Adipose tissue (tissue), 3 donors: ENCODE data around the gene PRDM5. TPM values are rescaled to one million over a fixed set of nuclear protein-coding genes. Genes with fewer than 3 reads are reported as not detected.

Source experiments
- H3K27ac ChIP-seq: one replicate; pipeline ENCODE4 v1.5.1; 2013; ENCODE audit warnings: low read depth, low read length
- WGBS, 3 donors: extraction: QIAGEN DNeasy Blood & Tissue Kit; methylation state at CpG; one replicate each; pipeline ENCODE4 v1.1.7; 2013; 5-methylcytosine and 5-hydroxymethylcytosine counted together
- polyA plus RNA-seq, 3 donors: library from polyadenylated mRNA; stranded (reverse); fragments of 200-250 nt; gene quantifications; one replicate each; pipeline ENCODE4 v1.2.3, GENCODE V29; 2013
- donor health status: healthy with polysubstance abuse.
- donor health status: Bipolar disorder and iron deficiency.
- donor health status: healthy.

Gene PRDM5
- polyA plus RNA-seq, 3 donors: 2.0 to 5.1 (median 3.0) TPM

DNA sequence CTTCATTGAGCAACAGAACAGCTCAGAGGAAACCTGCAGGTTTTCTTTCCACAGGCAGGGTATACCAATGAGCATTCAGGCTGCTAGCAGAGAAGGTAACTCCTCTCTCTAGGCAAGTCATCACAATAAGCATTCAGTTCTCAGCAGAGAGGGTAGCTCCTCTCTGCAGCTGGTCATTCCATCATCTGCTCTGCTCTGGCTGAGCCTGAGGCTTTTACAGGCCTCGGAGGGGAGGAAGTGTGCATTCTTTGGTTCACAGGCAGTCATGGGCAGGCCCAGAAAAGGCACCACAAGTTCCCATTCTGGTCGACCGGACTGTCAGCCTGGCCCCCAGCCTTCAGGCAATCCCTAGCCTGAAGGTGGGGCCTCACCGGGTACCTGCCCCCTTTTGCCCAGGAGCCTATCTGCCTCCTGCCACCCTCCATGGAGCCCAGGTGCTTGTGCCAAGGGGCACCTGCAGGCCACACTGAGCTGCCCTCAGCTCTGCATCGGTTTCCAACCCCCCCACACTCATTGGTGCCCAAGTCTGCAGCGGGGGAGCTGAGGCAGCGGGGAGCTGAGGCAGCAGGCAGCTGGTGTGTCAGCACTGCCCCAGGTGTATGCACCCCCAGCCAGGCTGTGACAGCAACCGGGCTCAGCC is 83.1 kb downstream of the PRDM5 start:
- H3K27ac ChIP-seq: no peak overlapping the region
- WGBS, 3 donors: 90 to 95% (median 92%) methylated on average over 8 of the region's 8 CpGs

DNA sequence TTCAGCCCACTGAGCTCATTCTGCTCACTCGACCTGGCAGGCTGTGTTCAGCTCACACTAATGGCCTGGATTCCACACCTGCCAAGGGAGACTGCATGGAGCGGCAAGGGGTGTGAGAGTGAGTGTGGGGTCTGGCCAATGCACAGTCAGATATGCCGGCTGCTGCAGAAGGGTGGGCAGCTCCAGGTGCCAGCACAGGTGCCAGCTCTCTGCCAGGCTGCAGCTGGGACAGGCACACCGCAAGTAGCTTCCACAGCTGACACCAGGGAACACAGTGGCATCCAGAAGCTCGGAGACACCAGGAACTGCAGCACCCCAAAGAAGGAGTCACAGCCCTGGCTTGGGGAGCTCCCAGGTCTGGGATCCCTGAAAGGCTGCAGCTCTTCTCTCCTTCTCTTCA is 83.7 kb downstream of the PRDM5 start:
- H3K27ac ChIP-seq: no peak overlapping the region
- WGBS, 3 donors: 87 to 94% (median 93%) methylated on average over 5 of the region's 5 CpGs

DNA sequence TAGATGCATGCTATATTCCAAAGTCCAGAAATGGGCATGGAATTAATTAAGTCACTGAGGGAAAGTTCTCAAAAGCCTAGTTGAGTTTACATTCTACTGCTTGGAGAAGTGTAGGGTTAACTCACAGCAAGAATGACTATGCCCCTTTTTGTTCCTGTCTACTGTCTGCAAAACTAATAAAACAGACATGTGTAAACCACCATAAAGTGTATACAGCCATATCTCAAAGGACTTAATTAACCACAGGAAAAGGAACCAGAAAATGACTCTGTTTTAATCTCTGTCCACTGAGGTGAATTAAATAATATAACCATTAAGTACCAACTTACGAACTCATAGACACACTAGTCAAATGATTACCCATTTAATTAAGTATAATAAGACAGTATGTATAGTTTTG is 84.9 kb downstream of the PRDM5 start:
- H3K27ac ChIP-seq: no peak overlapping the region
- 84 to 92% (median 91%) methylated on average over 1 of the region's 1 CpG for WGBS, 3 donors

DNA sequence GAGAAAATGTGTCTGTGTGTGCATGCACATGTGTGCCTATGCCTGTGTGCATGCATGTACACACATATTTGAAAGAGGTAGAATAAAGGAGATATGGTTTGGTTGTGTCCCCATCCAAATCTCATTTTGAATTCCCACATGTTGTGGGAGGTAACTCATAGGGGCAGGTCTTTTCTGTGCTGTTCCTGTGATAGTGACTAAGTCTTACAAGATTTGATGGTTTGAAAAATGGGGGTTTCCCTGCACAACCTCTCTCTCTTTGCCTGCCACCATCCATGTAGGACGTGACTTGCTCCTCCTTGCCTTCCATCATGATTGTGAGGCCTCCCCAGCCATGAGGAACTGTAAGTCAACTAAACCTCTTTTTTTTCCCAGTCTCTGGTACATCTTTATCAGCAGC is 87.2 kb downstream of the PRDM5 start:
- 87 to 94% (median 92%) methylated on average over 1 of the region's 1 CpG for WGBS, 3 donors
- no peak overlapping the region for H3K27ac ChIP-seq

DNA sequence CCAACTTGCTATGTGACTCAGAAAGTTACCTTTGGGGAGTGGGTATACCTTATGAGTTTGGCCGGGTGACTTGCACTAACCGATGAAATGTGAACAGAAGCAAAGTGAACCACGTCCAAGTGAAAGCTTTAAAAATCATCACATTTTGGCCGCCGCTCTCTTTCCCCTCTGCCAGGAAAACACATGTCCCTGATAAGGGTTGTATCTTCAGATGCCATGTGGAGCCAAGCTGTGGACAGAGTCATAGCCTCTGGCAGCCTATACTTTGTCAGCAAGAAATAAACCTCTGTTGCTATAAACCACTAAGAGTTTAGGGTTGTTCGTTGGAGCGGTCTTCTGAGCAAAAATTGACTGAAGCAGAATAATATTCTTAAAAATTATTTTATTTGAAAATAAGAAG is 92.3 kb downstream of the PRDM5 start:
- H3K27ac ChIP-seq: no peak overlapping the region
- WGBS, 3 donors: 61 to 83% (median 63%) methylated on average over 7 of the region's 7 CpGs

DNA sequence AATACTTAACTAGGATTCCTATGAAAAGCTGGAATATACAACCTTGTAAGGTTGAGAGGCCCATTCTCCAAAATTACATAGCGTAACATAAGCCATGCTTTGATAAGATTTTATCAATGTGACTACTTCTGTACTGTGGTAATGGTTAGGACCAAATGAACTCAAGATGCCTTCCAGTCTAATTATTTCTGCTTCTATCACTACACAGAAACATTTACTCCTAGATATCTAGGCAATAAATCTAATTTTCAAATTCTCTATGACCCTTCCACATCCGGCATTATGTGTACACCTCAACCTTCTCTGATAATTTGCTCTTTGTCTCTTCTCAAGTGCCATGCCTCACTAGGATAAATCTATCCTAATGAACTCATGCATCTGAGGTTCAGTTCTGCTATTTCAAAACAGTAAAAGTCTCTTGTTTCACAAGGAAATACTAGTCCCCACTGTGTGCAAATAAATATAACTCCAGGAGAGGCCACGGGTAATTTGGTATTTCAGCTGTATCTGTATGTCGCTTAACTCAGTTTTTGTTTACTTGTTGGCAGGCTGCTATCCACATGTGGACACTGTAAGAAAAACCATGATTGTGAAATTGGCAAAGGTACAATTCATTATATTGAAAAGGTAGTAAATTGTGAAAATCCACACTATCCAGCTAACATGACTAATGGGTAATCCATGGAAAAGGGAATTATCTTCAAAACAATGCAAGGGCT is 93.3 kb downstream of the PRDM5 start:
- 32 to 77% (median 70%) methylated on average over 4 of the region's 4 CpGs for WGBS, 3 donors
- no peak overlapping the region for H3K27ac ChIP-seq

DNA sequence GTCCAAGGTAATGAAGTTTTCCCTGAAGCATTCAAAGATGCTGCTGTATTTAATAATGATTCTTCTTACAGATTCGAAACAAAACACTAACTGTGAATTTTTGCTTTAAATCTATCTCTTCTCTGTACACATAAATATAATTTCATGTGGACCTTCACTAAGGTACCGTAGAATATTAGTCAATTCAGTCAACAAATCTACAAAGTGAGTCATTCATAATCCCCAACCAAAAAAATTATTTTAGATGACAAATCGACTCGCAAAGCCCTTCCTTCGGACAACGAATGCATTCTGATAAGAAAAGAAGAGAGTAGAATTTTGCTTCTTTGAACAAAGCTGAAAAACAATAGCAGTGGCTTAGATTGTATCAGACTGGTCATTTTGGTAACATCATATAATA is 95.7 kb downstream of the PRDM5 start:
- no peak overlapping the region for H3K27ac ChIP-seq
- 94 to 95% (median 94%) methylated on average over 6 of the region's 6 CpGs for WGBS, 3 donors

DNA sequence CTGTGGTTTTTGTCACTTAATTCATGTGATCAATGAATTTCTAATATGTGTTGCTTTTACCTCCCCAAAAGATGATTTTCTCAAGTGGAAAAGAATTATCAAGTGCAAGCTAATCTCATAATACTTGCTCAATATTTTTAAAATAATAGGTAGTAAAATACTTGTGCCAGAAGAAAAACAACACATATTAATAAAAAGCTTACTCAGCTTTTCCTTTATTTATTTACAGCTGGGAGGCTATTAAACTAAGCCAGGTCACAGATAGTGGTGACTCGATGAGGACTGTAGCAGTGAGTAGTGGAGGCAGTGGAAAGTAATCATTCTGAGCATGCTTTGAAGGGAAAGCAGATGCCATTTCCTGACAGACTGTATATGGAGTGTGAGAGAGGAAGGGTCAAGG is 96.1 kb downstream of the PRDM5 start:
- H3K27ac ChIP-seq: no peak overlapping the region
- 32 to 46% (median 36%) methylated on average over 1 of the region's 1 CpG for WGBS, 3 donors

DNA sequence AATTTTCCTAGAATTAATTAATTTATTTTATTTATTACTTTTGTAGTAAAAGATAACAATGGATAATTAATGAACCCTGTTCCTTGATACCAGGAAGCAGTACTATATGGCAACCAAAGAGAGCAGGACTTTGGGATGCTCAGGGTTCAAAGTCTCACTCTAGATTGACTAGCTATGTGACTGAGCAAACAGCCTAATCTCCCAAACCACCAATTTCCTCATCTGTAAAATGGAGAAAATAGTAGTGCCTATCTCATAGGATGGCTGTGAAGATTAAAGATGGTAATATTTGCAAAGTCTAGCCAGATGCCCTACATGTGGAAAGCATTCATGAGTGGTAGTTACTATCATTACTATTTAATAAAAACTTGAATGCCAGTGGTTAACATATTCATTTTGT is 97.6 kb downstream of the PRDM5 start:
- H3K27ac ChIP-seq: no peak overlapping the region

DNA sequence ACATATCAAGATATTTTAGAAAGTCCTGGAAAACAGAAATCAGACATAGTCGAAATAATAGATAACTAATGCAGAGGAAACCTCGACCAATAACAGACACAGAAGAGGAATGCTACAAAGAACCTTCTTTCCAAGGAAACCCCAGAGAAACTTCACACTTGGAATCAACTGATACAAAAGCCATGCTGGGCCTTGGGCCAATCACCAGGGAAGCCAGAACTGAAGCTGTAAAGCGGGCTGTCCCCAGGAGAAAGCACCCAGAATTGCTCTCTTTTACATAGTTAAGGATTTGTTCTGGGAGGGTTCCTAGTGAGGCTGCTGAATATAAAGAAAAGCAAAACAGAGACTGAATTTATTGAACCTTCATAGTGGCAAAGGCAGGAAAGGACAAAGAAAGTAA is 100.5 kb downstream of the PRDM5 start:
- 49 to 89% (median 76%) methylated on average over 3 of the region's 3 CpGs for WGBS, 3 donors

DNA sequence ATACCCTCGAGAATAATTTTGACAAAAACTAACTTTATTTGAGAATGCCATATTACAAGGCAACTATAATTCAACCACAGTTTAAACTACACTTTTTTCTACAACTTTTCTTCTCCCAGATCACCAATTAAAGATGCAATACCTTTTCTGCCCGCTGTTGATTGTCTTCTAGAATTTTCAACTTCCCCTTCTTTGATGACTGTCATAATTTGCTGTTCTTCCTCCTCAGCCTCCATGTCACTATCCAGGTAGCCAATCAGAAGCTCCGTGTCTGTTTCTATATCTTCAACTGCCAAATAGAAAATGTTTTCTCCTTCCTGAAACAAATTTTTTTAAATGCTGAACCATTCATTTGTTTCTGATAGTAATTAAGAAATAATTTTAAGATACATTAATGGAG is 101.5 kb downstream of the PRDM5 start:
- WGBS, 3 donors: 84 to 94% (median 90%) methylated on average over 3 of the region's 3 CpGs
- H3K27ac ChIP-seq: no peak overlapping the region

More for the DNA sequence above, 100.5 kb downstream of the PRDM5 start:
- no peak overlapping the region for H3K27ac ChIP-seq

DNA sequence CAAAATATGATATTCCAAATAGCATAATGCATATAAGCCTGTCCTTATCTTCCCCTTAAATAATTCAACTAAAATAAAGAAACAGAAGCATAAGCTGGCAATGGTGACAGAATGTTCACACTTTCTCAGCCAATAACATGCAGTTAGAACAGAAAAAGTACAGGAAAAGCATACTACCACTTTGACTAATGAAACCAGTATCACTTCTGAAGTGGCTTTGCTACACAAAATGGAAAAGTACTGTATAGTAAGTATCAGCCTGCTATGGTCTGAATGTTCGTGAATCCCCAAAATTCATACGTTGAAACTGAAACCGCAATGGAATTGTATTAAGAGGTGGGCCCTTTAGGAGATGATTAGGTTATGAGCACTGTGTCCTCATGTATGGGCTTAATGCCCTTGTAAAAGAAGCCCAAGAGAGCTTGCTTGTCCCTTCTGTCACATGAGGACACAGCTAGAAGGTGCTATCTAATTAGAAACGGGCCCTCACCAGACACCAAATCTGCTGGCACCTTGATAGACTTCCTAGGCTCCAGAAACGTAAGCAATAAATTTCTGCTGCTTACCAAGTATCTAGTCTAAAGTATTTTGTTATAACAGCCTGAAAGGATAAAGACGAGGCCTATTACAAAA is 102.6 kb downstream of the PRDM5 start:
- 91 to 94% (median 91%) methylated on average over 6 of the region's 6 CpGs for WGBS, 3 donors

DNA sequence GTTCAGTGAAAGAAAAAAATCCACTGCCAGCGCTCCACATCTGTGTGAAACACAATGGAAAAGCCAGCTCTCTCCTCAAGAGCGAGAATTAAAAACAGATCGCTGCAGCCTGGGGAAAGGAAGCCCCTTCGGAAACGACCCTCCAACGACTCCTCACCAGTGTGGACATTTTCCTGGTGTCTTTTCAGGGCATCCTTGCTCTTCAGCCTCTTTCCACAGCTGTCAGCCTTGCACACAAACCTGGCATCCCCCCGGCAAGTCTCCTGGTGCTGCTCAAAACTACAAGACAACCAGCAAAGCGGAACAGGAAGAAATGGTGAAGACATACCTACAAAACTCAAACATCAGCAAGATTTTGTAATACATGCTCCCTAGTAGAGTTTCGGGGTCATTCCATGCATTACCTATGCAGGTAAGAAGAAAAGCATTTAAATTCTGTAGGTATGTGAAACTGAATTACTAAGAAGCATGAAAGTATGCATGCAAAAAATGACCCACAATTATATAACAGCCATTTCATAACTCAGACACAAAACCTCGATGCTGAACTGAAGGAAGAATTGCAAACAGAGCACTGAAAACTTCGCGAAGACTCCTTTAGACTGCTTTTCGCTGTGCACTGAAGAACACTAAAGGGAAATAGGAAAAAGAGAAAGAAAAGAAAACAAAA is 106.1 kb downstream of the PRDM5 start:
- no peak overlapping the region for H3K27ac ChIP-seq
- WGBS, 3 donors: 75 to 89% (median 80%) methylated on average over 13 of the region's 13 CpGs

More for the DNA sequence above, 102.6 kb downstream of the PRDM5 start:
- H3K27ac ChIP-seq: no peak overlapping the region

DNA sequence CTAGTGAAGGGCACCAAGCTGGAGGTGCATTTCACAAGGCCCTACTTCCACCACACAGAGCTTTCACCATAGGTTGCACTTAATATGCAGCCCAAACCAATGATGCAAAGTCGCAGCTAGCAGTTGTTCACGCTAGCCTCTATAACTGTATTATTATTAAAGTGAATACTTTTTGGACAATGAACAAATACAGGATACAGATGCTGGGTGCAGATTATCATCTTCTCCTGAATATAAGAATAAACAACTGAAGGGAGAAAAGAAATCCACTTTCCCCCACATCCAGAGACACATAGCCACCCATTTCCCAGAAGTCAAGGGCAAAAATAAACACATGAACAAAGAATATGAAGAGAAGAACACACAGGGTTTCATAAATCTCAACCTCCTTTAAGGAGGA is 107.2 kb downstream of the PRDM5 start:
- no peak overlapping the region for H3K27ac ChIP-seq
- WGBS, 3 donors: 64 to 95% (median 74%) methylated on average over 2 of the region's 2 CpGs

DNA sequence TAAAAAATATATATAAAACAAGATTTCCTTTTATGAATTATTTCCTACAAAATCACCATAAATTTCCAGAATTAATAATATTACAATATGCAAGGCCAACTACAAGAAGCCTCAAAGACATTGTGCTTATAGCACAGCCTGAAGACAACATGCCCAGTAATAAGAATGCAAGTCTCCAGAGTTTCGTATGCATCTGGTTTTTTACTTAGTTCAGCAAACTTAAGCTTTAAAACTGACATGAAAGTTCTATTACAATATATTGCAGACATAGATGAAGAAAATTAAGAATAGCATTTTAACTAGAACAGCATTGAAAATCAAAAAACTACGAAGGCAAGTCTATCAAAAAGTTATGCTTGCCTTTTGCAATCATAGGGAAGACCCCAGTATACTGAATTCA is 107.6 kb downstream of the PRDM5 start:
- WGBS, 3 donors: 85 to 96% (median 89%) methylated on average over 2 of the region's 2 CpGs
- H3K27ac ChIP-seq: no peak overlapping the region

DNA sequence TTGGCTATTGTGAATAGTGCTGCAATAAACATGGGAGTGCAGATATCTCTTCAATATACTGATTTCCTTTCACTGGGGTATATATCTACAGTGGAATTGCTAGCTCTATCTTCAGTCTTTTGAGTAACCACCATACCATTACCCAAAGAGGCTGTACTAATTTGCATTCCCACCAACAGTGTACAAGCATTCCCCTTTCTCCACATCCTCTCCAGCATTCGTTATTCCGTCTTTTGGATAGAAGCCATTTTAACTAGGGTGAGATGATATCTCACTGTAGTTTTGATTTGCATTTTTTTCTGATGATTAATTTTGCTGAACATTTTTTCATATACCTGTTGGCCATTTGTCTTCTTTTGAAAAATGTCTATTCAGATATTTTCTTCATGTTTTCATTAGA is 110.3 kb downstream of the PRDM5 start:
- H3K27ac ChIP-seq: no peak overlapping the region
- 89 to 94% (median 93%) methylated on average over 2 of the region's 2 CpGs for WGBS, 3 donors

DNA sequence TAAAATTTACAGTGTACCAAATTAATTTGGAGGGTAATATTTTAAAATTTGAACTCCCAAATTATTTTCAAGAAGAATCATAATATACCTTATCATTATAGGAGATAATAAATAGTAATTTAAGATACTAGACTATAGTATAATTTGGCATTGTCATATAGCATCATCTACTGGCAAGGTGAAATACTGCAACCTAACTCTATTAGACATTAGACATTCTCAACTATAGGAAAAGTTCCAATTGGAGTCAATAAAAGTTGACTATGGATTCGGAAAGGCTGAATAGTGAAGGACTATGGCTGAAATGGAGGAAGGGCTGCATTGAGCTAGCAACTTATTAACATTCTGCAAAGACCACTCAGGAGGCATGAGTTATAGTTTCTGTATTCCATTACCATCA is 113.0 kb downstream of the PRDM5 start:
- H3K27ac ChIP-seq: no peak overlapping the region
- 96 to 100% (median 97%) methylated on average over 1 of the region's 1 CpG for WGBS, 3 donors

DNA sequence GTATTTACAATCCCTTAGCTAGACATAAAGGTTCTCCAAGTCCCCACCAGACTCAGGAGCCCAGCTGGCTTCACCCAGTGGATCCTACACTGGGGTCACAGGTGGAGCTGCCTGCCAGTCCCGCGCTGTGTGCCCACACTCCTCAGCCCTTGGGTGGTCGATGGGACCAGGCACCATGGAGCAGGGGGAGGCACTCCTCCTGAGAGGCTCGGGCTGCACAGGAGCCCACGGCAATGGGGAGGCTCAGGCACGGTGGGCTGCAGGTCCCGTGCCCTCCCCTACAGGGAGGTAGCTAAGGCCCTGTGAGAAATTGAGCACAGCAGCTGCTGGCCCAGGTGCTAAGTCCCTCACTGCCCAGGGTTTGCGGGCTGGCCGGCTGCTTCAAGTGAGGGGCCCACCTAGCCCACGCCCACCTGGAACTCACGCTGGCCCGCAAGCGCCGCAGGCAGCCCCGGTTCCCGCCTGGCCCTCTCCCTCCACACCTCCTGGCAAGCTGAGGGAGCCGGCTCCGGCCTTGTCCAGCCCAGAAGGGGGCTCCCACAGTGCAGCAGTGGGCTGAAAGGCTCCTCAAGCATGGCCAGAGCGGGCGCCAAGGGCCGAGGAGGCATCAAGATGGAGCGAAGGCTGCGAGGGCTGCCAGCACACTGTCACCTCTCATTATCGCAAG is 113.9 kb downstream of the PRDM5 start:
- H3K27ac ChIP-seq: no peak overlapping the region
- WGBS, 3 donors: 95 to 99% (median 97%) methylated on average over 24 of the region's 24 CpGs
